SK-N-SH (cell line): ENCODE data around the gene MAML3. TPM values are rescaled to one million over a fixed set of nuclear protein-coding genes. Genes with fewer than 3 reads are reported as not detected.

Source experiments
- CTCF ChIA-PET: fragments of 300-600, 350-600 bp; formaldehyde crosslinking; extraction: SDS; loops from one replicate; lab custom pipeline; 2021; lab: Yijun Ruan, JAX
- POLR2A ChIA-PET: fragments of 350-600 bp; sonication (Branson Sonifier 250); formaldehyde crosslinking; extraction: SDS; loops from one replicate; lab custom pipeline; 2020; ENCODE audit warnings: antibody characterized with exemption, inconsistent platforms; lab: Yijun Ruan, JAX
- DNase-seq: peaks from one replicate; pipeline ENCODE4 v3.0.0; 2012
- H2AFZ ChIP-seq: fragments of 200-600 bp; sonication (generic); 2 replicates; pipeline ENCODE4 v1.8.1; 2016; ENCODE audit warnings: antibody characterized with exemption, mild to moderate bottlenecking, low read depth
- H3F3A ChIP-seq: fragments of 200-600 bp; sonication (generic); replicated peaks from 2 replicates; pipeline ENCODE3; 2016; ENCODE audit warnings: antibody characterized with exemption, mild to moderate bottlenecking; ENCODE audit not compliant: insufficient read depth
- H3K27ac ChIP-seq, 2 experiments: fragments of 200-500 bp in 1 of 2; fragments of 200-600 bp in 1 of 2; sonication (Bioruptor generic) in 1 of 2; sonication (generic), shearing (Covaris generic) in 1 of 2; 2 replicates each; pipeline versions ENCODE4 v1.5.1 to v1.6.1; 2014 to 2016; ENCODE audit warnings: low read depth in 2 of 2, inconsistent platforms in 1 of 2, low read length in 1 of 2, mild to moderate bottlenecking in 1 of 2, mixed read lengths in 1 of 2
- H3K27me3 ChIP-seq: fragments of 200-600 bp; sonication (generic), shearing (Covaris generic); 2 replicates; pipeline ENCODE4 v1.6.1; 2016; ENCODE audit warnings: mixed run types; ENCODE audit not compliant: insufficient read depth
- H3K36me3 ChIP-seq, 2 experiments: fragments of 200-500 bp in 1 of 2; fragments of 200-600 bp in 1 of 2; sonication (Bioruptor generic) in 1 of 2; sonication (generic) in 1 of 2; replicated peaks in 1 of 2; 2 replicates each; pipeline versions ENCODE3 to v1.5.1; 2014 to 2016; ENCODE audit warnings: low read length in 1 of 2, mild to moderate bottlenecking in 1 of 2; ENCODE audit not compliant: insufficient read depth in 2 of 2, control insufficient read depth in 1 of 2
- H3K4me1 ChIP-seq, 2 experiments: fragments of 200-500 bp in 1 of 2; fragments of 200-600 bp in 1 of 2; sonication (Bioruptor generic) in 1 of 2; sonication (generic), shearing (Covaris generic) in 1 of 2; 2 replicates each; pipeline versions ENCODE4 v1.5.1 to v1.6.1; 2014 to 2016; ENCODE audit warnings: low read depth in 1 of 2, low read length in 1 of 2, mixed run types in 1 of 2; ENCODE audit not compliant: insufficient read depth in 2 of 2, control insufficient read depth in 1 of 2
- H3K4me2 ChIP-seq: fragments of 200-600 bp; sonication (generic), shearing (Covaris generic); 2 replicates; pipeline ENCODE4 v1.6.1; 2017; ENCODE audit warnings: mixed run types
- H3K4me3 ChIP-seq, 2 experiments: fragments of 200-500 bp in 1 of 2; fragments of 200-600 bp in 1 of 2; sonication (Bioruptor generic) in 1 of 2; sonication (generic), shearing (Covaris generic) in 1 of 2; 2 replicates each; pipeline versions ENCODE4 v1.5.1 to v1.8.1; 2014 to 2016; ENCODE audit warnings: low read depth in 2 of 2, inconsistent platforms in 1 of 2, low read length in 1 of 2, mild to moderate bottlenecking in 1 of 2, mixed read lengths in 1 of 2, moderate library complexity in 1 of 2
- H3K79me2 ChIP-seq: fragments of 200-600 bp; sonication (generic); 2 replicates; pipeline ENCODE4 v1.8.1; 2017; ENCODE audit warnings: mild to moderate bottlenecking; ENCODE audit not compliant: insufficient read depth
- H3K9ac ChIP-seq: fragments of 200-600 bp; sonication (generic); 2 replicates; pipeline ENCODE4 v1.6.1; 2017; ENCODE audit warnings: mixed run types
- H3K9me2 ChIP-seq: fragments of 200-600 bp; sonication (generic); 2 replicates; pipeline ENCODE4 v1.6.1; 2017; ENCODE audit warnings: mixed run types
- H3K9me3 ChIP-seq: fragments of 200-600 bp; sonication (generic); 2 replicates; pipeline ENCODE4 v1.6.1; 2017; ENCODE audit warnings: mixed run types, mild to moderate bottlenecking, moderate library complexity
- H4K20me1 ChIP-seq: fragments of 200-600 bp; sonication (generic); 2 replicates; pipeline ENCODE4 v1.6.1; 2017; ENCODE audit warnings: mild to moderate bottlenecking, mixed run types; ENCODE audit not compliant: insufficient read depth
- EP300 ChIP-seq, 2 experiments: IDR thresholded peaks; 2 replicates each; pipeline versions ENCODE4 v1.4.0 to v1.6.1; 2012; ENCODE audit warnings: borderline replicate concordance in 1 of 2, low read depth in 1 of 2, low read length in 1 of 2
- EZH2phosphoT487 ChIP-seq: fragments of 200-600 bp; sonication (generic); IDR thresholded peaks from 2 replicates; pipeline ENCODE4 v1.6.1; 2017; ENCODE audit warnings: low read depth, mixed run types, mild to moderate bottlenecking, antibody characterized with exemption, moderate library complexity, borderline replicate concordance
- FOSL2 ChIP-seq: IDR thresholded peaks from 2 replicates; pipeline ENCODE4 v1.4.0; 2012; ENCODE audit warnings: low read depth, mild to moderate bottlenecking, moderate library complexity, borderline replicate concordance
- FOXM1 ChIP-seq: IDR thresholded peaks from 2 replicates; pipeline ENCODE4 v1.4.0; 2012; ENCODE audit warnings: low read depth, mild to moderate bottlenecking
- GABPA ChIP-seq: IDR thresholded peaks from 2 replicates; pipeline ENCODE4 v1.4.0; 2012; ENCODE audit warnings: low read depth, mild to moderate bottlenecking
- MXI1 ChIP-seq: IDR thresholded peaks from 2 replicates; pipeline ENCODE4 v1.6.1; 2012; ENCODE audit warnings: mild to moderate bottlenecking, low read depth, low read length, improper control_type of control experiment
- NRF1 ChIP-seq: IDR thresholded peaks from 2 replicates; pipeline ENCODE4 v1.6.1; 2012; ENCODE audit warnings: low read depth, mild to moderate bottlenecking, low read length
- RAD21 ChIP-seq: IDR thresholded peaks from 2 replicates; pipeline ENCODE4 v1.6.1; 2012; ENCODE audit warnings: mild to moderate bottlenecking, low read length
- RFX5 ChIP-seq: IDR thresholded peaks from 2 replicates; pipeline ENCODE4 v1.6.1; 2012; ENCODE audit warnings: mild to moderate bottlenecking, improper control_type of control experiment, low read length
- RXRA ChIP-seq: IDR thresholded peaks from 2 replicates; pipeline ENCODE4 v1.4.0; 2012; ENCODE audit warnings: low read depth, mild to moderate bottlenecking, borderline replicate concordance
- SIN3A ChIP-seq: IDR thresholded peaks from 2 replicates; pipeline ENCODE4 v1.6.1; 2012; ENCODE audit warnings: low read depth, mild to moderate bottlenecking, low read length, moderate library complexity, borderline replicate concordance
- TCF12 ChIP-seq: IDR thresholded peaks from 2 replicates; pipeline ENCODE4 v1.4.0; 2012
- TEAD4 ChIP-seq: IDR thresholded peaks from 2 replicates; pipeline ENCODE4 v1.4.0; 2012; ENCODE audit warnings: mild to moderate bottlenecking, borderline replicate concordance; ENCODE audit not compliant: insufficient read depth
- WGBS: methylation state at CpG from one replicate; pipeline ENCODE4 v1.1.6; 2017; ENCODE audit warnings: low lambda C conversion rate; 5-methylcytosine and 5-hydroxymethylcytosine counted together
- polyA plus RNA-seq, 3 experiments: library from polyadenylated mRNA; depleted of rRNA; stranded (reverse); fragments of >200 nt; gene quantifications; 2 replicates each; pipeline ENCODE4 v1.2.3, GENCODE V29; 2012
- TF ChIP-seq, protein P1 (sequence below): fragments of 150-350 bp; IDR thresholded peaks from 2 replicates; pipeline ENCODE4 v1.6.1; 2017; ENCODE audit warnings: antibody characterized with exemption, low read length, low read depth, borderline replicate concordance
- TF ChIP-seq, protein P2 (sequence below): fragments of 150-350 bp; IDR thresholded peaks from 2 replicates; pipeline ENCODE4 v1.6.1; 2016; ENCODE audit warnings: mild to moderate bottlenecking, low read depth, low read length
- TF ChIP-seq, protein P3 (sequence below): IDR thresholded peaks from 2 replicates; pipeline ENCODE4 v1.4.0; 2012; ENCODE audit warnings: low read depth, borderline replicate concordance
- TF ChIP-seq, protein P4 (sequence below): IDR thresholded peaks from 2 replicates; pipeline ENCODE4 v1.6.1; 2012; ENCODE audit warnings: mild to moderate bottlenecking, low read depth, low read length, moderate library complexity

Gene MAML3
- polyA plus RNA-seq, 1 of the 3 experiments (the other 2 are of a cell fraction), result 5.3 TPM

GRCh38 chr4:139684351-139684750 is 469.6 kb downstream of the MAML3 start:
- ChIA-PET CTCF (interaction anchor here (2.0 kb wide), 1 partner anchor 15 kb away, joined by 4 read pairs; no protein-coding TSS in a partner anchor), POLR2A (no interaction called here)
- Histone ChIP-seq H3K4me1 (no peaks in the 10 kb centered on the region), H3F3A (no peaks in the 10 kb centered on the region), H3K27ac (no peak overlapping the region), H3K4me3 (no peak overlapping the region), H3K9me3 (no peaks in the 10 kb centered on the region), H3K9me2 (no peaks in the 10 kb centered on the region), H3K9ac (no peak overlapping the region), H3K4me2 (no peak overlapping the region), H2AFZ (no peak overlapping the region), H3K27me3 (no peaks in the 10 kb centered on the region), H3K36me3 (peaks cover 3 to 8% of the 10 kb centered on the region in 2 experiments), H3K79me2 (no peaks in the 10 kb centered on the region; the same call in 1 of the 2 replicates), H4K20me1 (no peaks in the 10 kb centered on the region)
- WGBS, result 75% methylated on average over 1 of the region's 1 CpG
- TF ChIP-seq, protein P1, sequence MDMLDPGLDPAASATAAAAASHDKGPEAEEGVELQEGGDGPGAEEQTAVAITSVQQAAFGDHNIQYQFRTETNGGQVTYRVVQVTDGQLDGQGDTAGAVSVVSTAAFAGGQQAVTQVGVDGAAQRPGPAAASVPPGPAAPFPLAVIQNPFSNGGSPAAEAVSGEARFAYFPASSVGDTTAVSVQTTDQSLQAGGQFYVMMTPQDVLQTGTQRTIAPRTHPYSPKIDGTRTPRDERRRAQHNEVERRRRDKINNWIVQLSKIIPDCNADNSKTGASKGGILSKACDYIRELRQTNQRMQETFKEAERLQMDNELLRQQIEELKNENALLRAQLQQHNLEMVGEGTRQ, result no peak
- 0 out of 2 replicates have a peak, but pooled peaks have one; percentile 23 for TF ChIP-seq TCF12
- no peak for DNase-seq

GRCh38 chr4:139682741-139683151 is 471.2 kb downstream of the MAML3 start:
- H3K9me2 ChIP-seq, result no peaks in the 10 kb centered on the region
- no peak overlapping the region for H3K27ac ChIP-seq
- H3K9me3 ChIP-seq, result no peaks in the 10 kb centered on the region
- no peak for DNase-seq
- WGBS, result 87% methylated on average over 6 of the region's 6 CpGs
- no peaks in the 10 kb centered on the region for H3F3A ChIP-seq
- no peaks in the 10 kb centered on the region for H3K4me1 ChIP-seq
- H2AFZ ChIP-seq, result no peak overlapping the region
- no peaks in the 10 kb centered on the region for H4K20me1 ChIP-seq
- CTCF ChIA-PET, result interaction anchor here (1.3 to 2.1 kb wide), 3 partner anchors 16 to 31 kb away, joined by 3 to 8 read pairs (median 4); no protein-coding TSS in a partner anchor
- TF ChIP-seq SIN3A, result no peak
- no peak for TF ChIP-seq EP300 (IDR thresholded peaks at IDR 0.05; ENCODE audit: borderline replicate concordance in 1 of 2, low read depth in 1 of 2, low read length in 1 of 2)
- TF ChIP-seq FOXM1, result no peak
- TF ChIP-seq RFX5, result no peak
- TF ChIP-seq, protein P2, sequence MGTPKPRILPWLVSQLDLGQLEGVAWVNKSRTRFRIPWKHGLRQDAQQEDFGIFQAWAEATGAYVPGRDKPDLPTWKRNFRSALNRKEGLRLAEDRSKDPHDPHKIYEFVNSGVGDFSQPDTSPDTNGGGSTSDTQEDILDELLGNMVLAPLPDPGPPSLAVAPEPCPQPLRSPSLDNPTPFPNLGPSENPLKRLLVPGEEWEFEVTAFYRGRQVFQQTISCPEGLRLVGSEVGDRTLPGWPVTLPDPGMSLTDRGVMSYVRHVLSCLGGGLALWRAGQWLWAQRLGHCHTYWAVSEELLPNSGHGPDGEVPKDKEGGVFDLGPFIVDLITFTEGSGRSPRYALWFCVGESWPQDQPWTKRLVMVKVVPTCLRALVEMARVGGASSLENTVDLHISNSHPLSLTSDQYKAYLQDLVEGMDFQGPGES, result no peak
- TF ChIP-seq RAD21, result no peak
- TF ChIP-seq EZH2phosphoT487, result no peak
- TF ChIP-seq, protein P3, sequence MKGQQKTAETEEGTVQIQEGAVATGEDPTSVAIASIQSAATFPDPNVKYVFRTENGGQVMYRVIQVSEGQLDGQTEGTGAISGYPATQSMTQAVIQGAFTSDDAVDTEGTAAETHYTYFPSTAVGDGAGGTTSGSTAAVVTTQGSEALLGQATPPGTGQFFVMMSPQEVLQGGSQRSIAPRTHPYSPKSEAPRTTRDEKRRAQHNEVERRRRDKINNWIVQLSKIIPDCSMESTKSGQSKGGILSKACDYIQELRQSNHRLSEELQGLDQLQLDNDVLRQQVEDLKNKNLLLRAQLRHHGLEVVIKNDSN, result no peak
- no peak for TF ChIP-seq GABPA
- no peak for TF ChIP-seq NRF1
- TF ChIP-seq, protein P1, result no peak
- TF ChIP-seq, protein P4, sequence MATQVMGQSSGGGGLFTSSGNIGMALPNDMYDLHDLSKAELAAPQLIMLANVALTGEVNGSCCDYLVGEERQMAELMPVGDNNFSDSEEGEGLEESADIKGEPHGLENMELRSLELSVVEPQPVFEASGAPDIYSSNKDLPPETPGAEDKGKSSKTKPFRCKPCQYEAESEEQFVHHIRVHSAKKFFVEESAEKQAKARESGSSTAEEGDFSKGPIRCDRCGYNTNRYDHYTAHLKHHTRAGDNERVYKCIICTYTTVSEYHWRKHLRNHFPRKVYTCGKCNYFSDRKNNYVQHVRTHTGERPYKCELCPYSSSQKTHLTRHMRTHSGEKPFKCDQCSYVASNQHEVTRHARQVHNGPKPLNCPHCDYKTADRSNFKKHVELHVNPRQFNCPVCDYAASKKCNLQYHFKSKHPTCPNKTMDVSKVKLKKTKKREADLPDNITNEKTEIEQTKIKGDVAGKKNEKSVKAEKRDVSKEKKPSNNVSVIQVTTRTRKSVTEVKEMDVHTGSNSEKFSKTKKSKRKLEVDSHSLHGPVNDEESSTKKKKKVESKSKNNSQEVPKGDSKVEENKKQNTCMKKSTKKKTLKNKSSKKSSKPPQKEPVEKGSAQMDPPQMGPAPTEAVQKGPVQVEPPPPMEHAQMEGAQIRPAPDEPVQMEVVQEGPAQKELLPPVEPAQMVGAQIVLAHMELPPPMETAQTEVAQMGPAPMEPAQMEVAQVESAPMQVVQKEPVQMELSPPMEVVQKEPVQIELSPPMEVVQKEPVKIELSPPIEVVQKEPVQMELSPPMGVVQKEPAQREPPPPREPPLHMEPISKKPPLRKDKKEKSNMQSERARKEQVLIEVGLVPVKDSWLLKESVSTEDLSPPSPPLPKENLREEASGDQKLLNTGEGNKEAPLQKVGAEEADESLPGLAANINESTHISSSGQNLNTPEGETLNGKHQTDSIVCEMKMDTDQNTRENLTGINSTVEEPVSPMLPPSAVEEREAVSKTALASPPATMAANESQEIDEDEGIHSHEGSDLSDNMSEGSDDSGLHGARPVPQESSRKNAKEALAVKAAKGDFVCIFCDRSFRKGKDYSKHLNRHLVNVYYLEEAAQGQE, result no peak
- no peak for TF ChIP-seq RXRA
- no peak for TF ChIP-seq FOSL2
- no peak for TF ChIP-seq TEAD4
- TF ChIP-seq MXI1, result no peak
- H3K4me3 ChIP-seq, result no peak overlapping the region
- POLR2A ChIA-PET, result no interaction called here
- peaks cover 10 to 16% of the 10 kb centered on the region in 2 experiments for H3K36me3 ChIP-seq
- no peaks in the 10 kb centered on the region; the same call in 1 of the 2 replicates for H3K79me2 ChIP-seq
- H3K27me3 ChIP-seq, result no peaks in the 10 kb centered on the region
- H3K9ac ChIP-seq, result no peak overlapping the region
- no peak overlapping the region for H3K4me2 ChIP-seq
